GM12891 (cell line): Measurements from ENCODE around the gene DEFB110. TPM values are rescaled to one million over a fixed set of nuclear protein-coding genes. Genes with fewer than 3 reads are reported as not detected.

Source experiments
- DNase-seq: peaks from one replicate; pipeline ENCODE4 v3.0.0; 2011; ENCODE audit warnings: low spot score; ENCODE audit not compliant: insufficient read length
- FAIRE-seq: peaks from 2 replicates; lab custom pipeline; 2011; peaks lifted over from hg19 to GRCh38; lab: Jason Lieb, UNC
- PAX5 ChIP-seq: IDR thresholded peaks from 2 replicates; pipeline ENCODE4 v1.6.1; 2011; ENCODE audit warnings: low read length, moderate library complexity, mild to moderate bottlenecking; ENCODE audit not compliant: insufficient read depth, severe bottlenecking
- POLR2A ChIP-seq: IDR thresholded peaks from 2 replicates; pipeline ENCODE4 v1.6.1; 2011; ENCODE audit warnings: low read depth, low read length, control low read depth
- POLR2AphosphoS5 ChIP-seq: IDR thresholded peaks from 2 replicates; pipeline ENCODE4 v1.6.1; 2011; ENCODE audit warnings: low read depth, low read length, control low read depth
- POU2F2 ChIP-seq: IDR thresholded peaks from 2 replicates; pipeline ENCODE4 v1.6.1; 2011; ENCODE audit warnings: low read depth, mild to moderate bottlenecking, control low read depth, low read length, moderate library complexity
- SPI1 ChIP-seq: IDR thresholded peaks from 2 replicates; pipeline ENCODE4 v1.6.1; 2011; ENCODE audit warnings: low read depth, low read length, control low read depth
- TAF1 ChIP-seq: IDR thresholded peaks from 2 replicates; pipeline ENCODE4 v1.6.1; 2011; ENCODE audit warnings: low read depth, low read length, control low read depth
- polyA plus RNA-seq: library from polyadenylated mRNA; unstranded; fragments of >200 nt; gene quantifications from one replicate; pipeline ENCODE4 v1.2.1, GENCODE V29; 2012; ENCODE audit warnings: low read depth, missing spikeins, inconsistent platforms; ENCODE audit not compliant: missing spikeins

The DEFB110 gene
- polyA plus RNA-seq, result not detected

GRCh38 chr6:50021894-50022293 is at the start of gene DEFB110:
DEFB110 (minus strand) TSS chr6:50021994; CDS start chr6:50021935, 59 bp downstream.
- DNase-seq (no peak), FAIRE-seq (no peak)
- no peak for TF ChIP-seq POLR2AphosphoS5

- no peak for TF ChIP-seq SPI1
- TF ChIP-seq POLR2A, result no peak
- no peak for TF ChIP-seq TAF1
- TF ChIP-seq POU2F2, result no peak
- TF ChIP-seq POLR2AphosphoS5, result no peak
- no peak for TF ChIP-seq PAX5
- no peak for DNase-seq
- no peak for FAIRE-seq
Observed at GRCh38 chr6:50070101-50070500, 48.3 kb upstream of the DEFB110 start.

- FAIRE-seq, result no peak
- TF ChIP-seq PAX5 (no peak), POU2F2 (no peak), TAF1 (no peak), POLR2AphosphoS5 (no peak), POLR2A (no peak), SPI1 (no peak)
Observed at GRCh38 chr6:50062051-50062450, 40.3 kb upstream of the DEFB110 start.

GRCh38 chr6:50056242-50056641 is 34.4 kb upstream of the DEFB110 start:
- TF ChIP-seq SPI1 (no peak), TAF1 (no peak), POLR2A (no peak), PAX5 (no peak), POU2F2 (no peak)
- DNase-seq, result no peak
- FAIRE-seq, result no peak

More at GRCh38 chr6:50062051-50062450, 40.3 kb upstream of the DEFB110 start:
- no peak for DNase-seq

GRCh38 chr6:50049829-50050228 is 28.0 kb upstream of the DEFB110 start, which contains the start of gene DEFB112:
DEFB112 (minus strand) TSS chr6:50049929; CDS start chr6:50049869, 60 bp downstream.
- TF ChIP-seq POLR2A, result no peak
- no peak for TF ChIP-seq POLR2AphosphoS5
- TF ChIP-seq SPI1, result no peak
- TF ChIP-seq PAX5, result no peak
- TF ChIP-seq TAF1, result no peak
- TF ChIP-seq POU2F2, result no peak
- DNase-seq, result no peak
- no peak for FAIRE-seq

- no peak for TF ChIP-seq SPI1
- no peak for TF ChIP-seq PAX5
- TF ChIP-seq TAF1, result no peak
- TF ChIP-seq POLR2A, result no peak
- no peak for TF ChIP-seq POU2F2
- TF ChIP-seq POLR2AphosphoS5, result no peak
- FAIRE-seq, result no peak
- no peak for DNase-seq
Observed at GRCh38 chr6:50047026-50047425, 25.2 kb upstream of the DEFB110 start.

GRCh38 chr6:50030777-50031562 is 9.2 kb upstream of the DEFB110 start:
- DNase-seq, result no peak
- FAIRE-seq, result no peak
- no peak for TF ChIP-seq PAX5
- TF ChIP-seq POLR2A, result no peak
- TF ChIP-seq TAF1, result no peak
- no peak for TF ChIP-seq SPI1
- no peak for TF ChIP-seq POLR2AphosphoS5
- no peak for TF ChIP-seq POU2F2

- DNase-seq, result no peak
- FAIRE-seq, result no peak
- TF ChIP-seq POU2F2 (no peak), POLR2AphosphoS5 (no peak), PAX5 (no peak), SPI1 (no peak), TAF1 (no peak), POLR2A (no peak)
Observed at GRCh38 chr6:50030350-50030749, 8.6 kb upstream of the DEFB110 start.

- FAIRE-seq (no peak), DNase-seq (no peak)
- TF ChIP-seq POLR2A (no peak), SPI1 (no peak), POLR2AphosphoS5 (no peak), TAF1 (no peak), POU2F2 (no peak), PAX5 (no peak)
Observed at GRCh38 chr6:50025258-50025657, 3.5 kb upstream of the DEFB110 start.
